Measurements from ENCODE around the gene KLHL8. TPM values are rescaled to one million over a fixed set of nuclear protein-coding genes. Genes with fewer than 3 reads are reported as not detected.

The KLHL8 gene
- polyA plus RNA-seq, 1 donor (not counting 4 experiments of a cell fraction or from before 2014, with no cell fraction given), result 6.7 TPM

DNA sequence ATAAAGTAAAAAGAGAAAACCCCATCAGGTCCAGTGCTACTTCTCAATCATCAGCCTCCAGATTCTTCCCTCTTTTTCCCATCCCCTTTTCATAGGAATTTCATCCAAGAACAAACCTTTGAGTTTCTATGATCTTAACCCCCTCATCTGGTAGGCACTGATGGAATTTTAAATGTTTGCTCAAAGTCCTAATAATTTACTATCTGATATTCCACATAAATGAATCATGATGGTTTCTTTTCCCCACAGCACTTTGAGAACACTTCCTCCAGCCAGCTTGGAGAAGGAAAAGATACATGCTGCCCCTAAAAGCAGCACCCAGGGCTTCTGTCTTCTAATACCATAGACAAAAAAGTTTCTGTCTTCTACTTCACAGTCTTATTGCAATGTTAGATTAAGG, 19.4 kb upstream of the KLHL8 start:
- H3K36me3 ChIP-seq (ENCODE audit: control insufficient read depth in 2 of 2, extremely low read depth in 1 of 2, insufficient read depth in 2 of 2, low read length in 2 of 2), result no peaks in the 10 kb centered on the region
- no peak overlapping the region for H2AFZ ChIP-seq (ENCODE audit: control insufficient read depth, low read length)
- H3K9ac ChIP-seq (ENCODE audit: control insufficient read depth, extremely low read depth, insufficient read depth, low read length), result no peak overlapping the region
- no peak for DNase-seq (ENCODE audit: low read depth, low spot score)
- H3K4me1 ChIP-seq (ENCODE audit: control insufficient read depth, extremely low read depth, insufficient read depth, low read length), result peaks cover 6% of the 10 kb centered on the region
- H3K27me3 ChIP-seq (ENCODE audit: control insufficient read depth, extremely low read depth, insufficient read depth, low read length), result no peaks in the 10 kb centered on the region
- H3K9me3 ChIP-seq (ENCODE audit: control insufficient read depth, low read depth, low read length), result no peaks in the 10 kb centered on the region
- H3K4me3 ChIP-seq (ENCODE audit: control insufficient read depth in 2 of 3, extremely low read depth in 1 of 3, insufficient read depth in 2 of 3, low read depth in 1 of 3, low read length in 3 of 3), result no peak overlapping the region
- no peaks in the 10 kb centered on the region for H3K9me1 ChIP-seq (ENCODE audit: control insufficient read depth, extremely low read depth, insufficient read depth, low read length)
- H3K27ac ChIP-seq (ENCODE audit: control insufficient read depth, insufficient read depth, low read length), result no peak overlapping the region
- no peak for FAIRE-seq
- H3K79me2 ChIP-seq (ENCODE audit: control insufficient read depth, insufficient read depth, low read length), result no peaks in the 10 kb centered on the region
- H3K4me2 ChIP-seq (ENCODE audit: control insufficient read depth, extremely low read depth, insufficient read depth, low read depth, low read length), result no peak overlapping the region
- dilution Hi-C loops (cut with MboI; ENCODE audit: extremely low pct_ligation_motif_present, low sequenced_read_pairs), result no loop called here
- TF ChIP-seq, protein P1, sequence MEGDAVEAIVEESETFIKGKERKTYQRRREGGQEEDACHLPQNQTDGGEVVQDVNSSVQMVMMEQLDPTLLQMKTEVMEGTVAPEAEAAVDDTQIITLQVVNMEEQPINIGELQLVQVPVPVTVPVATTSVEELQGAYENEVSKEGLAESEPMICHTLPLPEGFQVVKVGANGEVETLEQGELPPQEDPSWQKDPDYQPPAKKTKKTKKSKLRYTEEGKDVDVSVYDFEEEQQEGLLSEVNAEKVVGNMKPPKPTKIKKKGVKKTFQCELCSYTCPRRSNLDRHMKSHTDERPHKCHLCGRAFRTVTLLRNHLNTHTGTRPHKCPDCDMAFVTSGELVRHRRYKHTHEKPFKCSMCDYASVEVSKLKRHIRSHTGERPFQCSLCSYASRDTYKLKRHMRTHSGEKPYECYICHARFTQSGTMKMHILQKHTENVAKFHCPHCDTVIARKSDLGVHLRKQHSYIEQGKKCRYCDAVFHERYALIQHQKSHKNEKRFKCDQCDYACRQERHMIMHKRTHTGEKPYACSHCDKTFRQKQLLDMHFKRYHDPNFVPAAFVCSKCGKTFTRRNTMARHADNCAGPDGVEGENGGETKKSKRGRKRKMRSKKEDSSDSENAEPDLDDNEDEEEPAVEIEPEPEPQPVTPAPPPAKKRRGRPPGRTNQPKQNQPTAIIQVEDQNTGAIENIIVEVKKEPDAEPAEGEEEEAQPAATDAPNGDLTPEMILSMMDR (optimal IDR thresholded peaks at IDR 0.05 in 1 of 3, IDR thresholded peaks at IDR 0.05 in 1 of 3, conservative IDR thresholded peaks at IDR 0.05 in 1 of 3; ENCODE audit: extremely low read depth in 1 of 3, insufficient read depth in 2 of 3, low read length in 3 of 3), result no peak
- TF ChIP-seq EZH2 (IDR thresholded peaks at IDR 0.05; ENCODE audit: low read length), result no peak
- H4K20me1 ChIP-seq (ENCODE audit: control insufficient read depth, extremely low read depth, insufficient read depth, low read length), result no peaks in the 10 kb centered on the region

DNA sequence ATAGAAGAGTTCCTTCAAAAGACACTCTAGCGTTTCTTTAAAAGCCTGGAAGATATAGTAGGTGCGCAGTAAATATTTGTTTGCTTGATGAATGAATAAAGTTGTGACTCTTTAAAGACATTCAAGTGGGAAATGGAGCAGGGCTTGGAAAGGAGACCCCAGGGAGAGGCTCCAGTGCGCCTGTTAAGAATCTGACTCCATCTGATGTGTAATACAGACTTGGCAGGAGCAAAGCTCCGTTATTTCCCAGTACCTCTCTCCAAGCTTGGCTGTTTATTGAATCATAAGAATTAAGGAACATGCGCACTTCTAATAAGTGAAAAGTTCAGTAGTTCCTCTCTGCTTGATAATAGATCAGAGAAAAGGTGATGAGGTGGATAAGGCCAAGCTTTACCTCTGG, 18.8 kb upstream of the KLHL8 start:
- no peaks in the 10 kb centered on the region for H3K9me3 ChIP-seq (ENCODE audit: control insufficient read depth, low read depth, low read length)
- dilution Hi-C loops (cut with MboI; ENCODE audit: extremely low pct_ligation_motif_present, low sequenced_read_pairs), result no loop called here
- no peak overlapping the region for H3K9ac ChIP-seq (ENCODE audit: control insufficient read depth, extremely low read depth, insufficient read depth, low read length)
- no peaks in the 10 kb centered on the region for H3K79me2 ChIP-seq (ENCODE audit: control insufficient read depth, insufficient read depth, low read length)
- H3K4me3 ChIP-seq (ENCODE audit: control insufficient read depth in 2 of 3, extremely low read depth in 1 of 3, insufficient read depth in 2 of 3, low read depth in 1 of 3, low read length in 3 of 3), result no peak overlapping the region
- H3K9me1 ChIP-seq (ENCODE audit: control insufficient read depth, extremely low read depth, insufficient read depth, low read length), result no peaks in the 10 kb centered on the region
- DNase-seq (ENCODE audit: low read depth, low spot score) (no peak), FAIRE-seq (no peak)
- no peak overlapping the region for H3K4me2 ChIP-seq (ENCODE audit: control insufficient read depth, extremely low read depth, insufficient read depth, low read depth, low read length)
- H3K4me1 ChIP-seq (ENCODE audit: control insufficient read depth, extremely low read depth, insufficient read depth, low read length), result peaks cover 6% of the 10 kb centered on the region
- no peak overlapping the region for H2AFZ ChIP-seq (ENCODE audit: control insufficient read depth, low read length)
- H3K27ac ChIP-seq (ENCODE audit: control insufficient read depth, insufficient read depth, low read length), result no peak overlapping the region
- TF ChIP-seq, protein P1 (optimal IDR thresholded peaks at IDR 0.05 in 1 of 3, IDR thresholded peaks at IDR 0.05 in 1 of 3, conservative IDR thresholded peaks at IDR 0.05 in 1 of 3; ENCODE audit: extremely low read depth in 1 of 3, insufficient read depth in 2 of 3, low read length in 3 of 3), result no peak
- TF ChIP-seq EZH2 (IDR thresholded peaks at IDR 0.05; ENCODE audit: low read length), result no peak
- no peaks in the 10 kb centered on the region for H3K27me3 ChIP-seq (ENCODE audit: control insufficient read depth, extremely low read depth, insufficient read depth, low read length)
- H4K20me1 ChIP-seq (ENCODE audit: control insufficient read depth, extremely low read depth, insufficient read depth, low read length), result no peaks in the 10 kb centered on the region
- H3K36me3 ChIP-seq (ENCODE audit: control insufficient read depth in 2 of 2, extremely low read depth in 1 of 2, insufficient read depth in 2 of 2, low read length in 2 of 2), result no peaks in the 10 kb centered on the region

Measured in keratinocyte (primary cell).